ENCODE measurements around the gene ADPGK.

DNA sequence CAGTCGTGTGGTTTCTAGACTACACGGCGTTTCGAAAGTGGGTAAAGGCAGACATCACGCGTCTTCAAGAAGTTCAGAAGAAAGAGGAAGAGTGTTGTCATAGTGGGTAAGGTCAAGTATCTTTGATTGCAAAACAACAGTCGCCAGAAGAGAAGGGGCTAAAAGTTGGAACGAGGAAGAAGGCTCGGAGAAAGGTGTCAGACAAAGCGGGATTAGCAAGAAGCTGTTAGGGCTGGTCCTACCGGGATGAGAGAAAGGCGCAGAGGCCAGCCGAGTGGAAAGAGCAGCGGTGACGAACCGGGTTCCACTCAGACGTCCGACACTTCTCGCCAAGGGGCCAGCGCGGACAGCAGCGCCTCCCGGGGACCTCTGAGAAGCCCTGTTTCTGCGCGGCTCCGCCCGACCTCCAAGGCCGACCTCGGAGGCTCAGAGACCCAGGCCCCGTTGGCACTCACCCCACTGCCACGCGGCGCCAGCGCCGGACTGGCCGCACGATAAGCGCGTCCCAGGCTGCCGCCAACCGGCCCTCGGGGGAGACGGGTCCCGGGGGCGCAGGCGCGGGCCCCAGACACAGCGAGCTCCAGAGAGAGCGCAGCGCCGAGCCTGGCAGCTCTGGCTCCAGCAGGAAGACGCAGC, 436 bp downstream of the ADPGK start:
- TF ChIP-seq, protein P1, sequence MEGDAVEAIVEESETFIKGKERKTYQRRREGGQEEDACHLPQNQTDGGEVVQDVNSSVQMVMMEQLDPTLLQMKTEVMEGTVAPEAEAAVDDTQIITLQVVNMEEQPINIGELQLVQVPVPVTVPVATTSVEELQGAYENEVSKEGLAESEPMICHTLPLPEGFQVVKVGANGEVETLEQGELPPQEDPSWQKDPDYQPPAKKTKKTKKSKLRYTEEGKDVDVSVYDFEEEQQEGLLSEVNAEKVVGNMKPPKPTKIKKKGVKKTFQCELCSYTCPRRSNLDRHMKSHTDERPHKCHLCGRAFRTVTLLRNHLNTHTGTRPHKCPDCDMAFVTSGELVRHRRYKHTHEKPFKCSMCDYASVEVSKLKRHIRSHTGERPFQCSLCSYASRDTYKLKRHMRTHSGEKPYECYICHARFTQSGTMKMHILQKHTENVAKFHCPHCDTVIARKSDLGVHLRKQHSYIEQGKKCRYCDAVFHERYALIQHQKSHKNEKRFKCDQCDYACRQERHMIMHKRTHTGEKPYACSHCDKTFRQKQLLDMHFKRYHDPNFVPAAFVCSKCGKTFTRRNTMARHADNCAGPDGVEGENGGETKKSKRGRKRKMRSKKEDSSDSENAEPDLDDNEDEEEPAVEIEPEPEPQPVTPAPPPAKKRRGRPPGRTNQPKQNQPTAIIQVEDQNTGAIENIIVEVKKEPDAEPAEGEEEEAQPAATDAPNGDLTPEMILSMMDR (IDR thresholded peaks at IDR 0.05), result no peak
- no peak for TF ChIP-seq EZH2 (IDR thresholded peaks at IDR 0.05; ENCODE audit: borderline replicate concordance, insufficient read depth, low read depth, low read length, poor library complexity, severe bottlenecking)
